ENCODE results near the gene AIMP1. TPM values are rescaled to one million over a fixed set of nuclear protein-coding genes. Genes with fewer than 3 reads are reported as not detected.

Gene AIMP1
- total and polyA plus RNA-seq, 9 donors: 19.7 to 46.5 (median 39.4) TPM

GRCh38 chr4:106273831-106274230 is 42.5 kb upstream of the AIMP1 start:
- Histone ChIP-seq H3K36me3 (no peaks in the 10 kb centered on the region), H3K4me3 (no peak overlapping the region), H3K4me1 (ENCODE audit: insufficient read depth) (peaks cover under 1% of the 10 kb centered on the region), H3K27ac (no peak overlapping the region), H3K27me3 (no peaks in the 10 kb centered on the region), H3K9me3 (no peaks in the 10 kb centered on the region)
- intact Hi-C loops (cut with DNase I): no loop called here
- TF ChIP-seq CTCF (IDR thresholded peaks at IDR 0.05) (no peak), POLR2A (IDR thresholded peaks at IDR 0.05) (no peak), EP300 (IDR thresholded peaks at IDR 0.05) (no peak)
- WGBS, 3 donors: 82 to 88% (median 83%) methylated on average over 2 of the region's 2 CpGs
- DNase-seq: no peak

- 10 to 30% (median 11%) methylated on average over 1 of the region's 1 CpG for WGBS, 3 donors
- DNase-seq: no peak
- TF ChIP-seq CTCF (IDR thresholded peaks at IDR 0.05): no peak
- no peak overlapping the region for H3K27ac ChIP-seq
- intact Hi-C loops (cut with DNase I): no loop called here
- no peaks in the 10 kb centered on the region for H3K4me1 ChIP-seq (ENCODE audit: insufficient read depth)
- H3K4me3 ChIP-seq: no peak overlapping the region
- H3K36me3 ChIP-seq: no peaks in the 10 kb centered on the region
- H3K9me3 ChIP-seq: no peaks in the 10 kb centered on the region
- no peaks in the 10 kb centered on the region for H3K27me3 ChIP-seq
Measured at GRCh38 chr4:106277140-106277675, 39.1 kb upstream of the AIMP1 start.

GRCh38 chr4:106284227-106284626 is 32.1 kb upstream of the AIMP1 start:
- Histone ChIP-seq H3K27ac (no peak overlapping the region), H3K27me3 (no peaks in the 10 kb centered on the region), H3K4me1 (ENCODE audit: insufficient read depth) (no peaks in the 10 kb centered on the region), H3K4me3 (no peak overlapping the region), H3K36me3 (no peaks in the 10 kb centered on the region), H3K9me3 (no peaks in the 10 kb centered on the region)
- DNase-seq: no peak
- TF ChIP-seq EP300 (IDR thresholded peaks at IDR 0.05): no peak
- no peak for TF ChIP-seq CTCF (IDR thresholded peaks at IDR 0.05)
- no peak for TF ChIP-seq POLR2A (IDR thresholded peaks at IDR 0.05)
- intact Hi-C loops (cut with DNase I): no loop called here
- 33 to 35% (median 35%) methylated on average over 3 of the region's 3 CpGs for WGBS, 3 donors

GRCh38 chr4:106286611-106287010 is 29.7 kb upstream of the AIMP1 start:
- Histone ChIP-seq H3K36me3 (no peaks in the 10 kb centered on the region), H3K27ac (no peak overlapping the region), H3K27me3 (no peaks in the 10 kb centered on the region), H3K4me3 (no peak overlapping the region), H3K4me1 (ENCODE audit: insufficient read depth) (no peaks in the 10 kb centered on the region), H3K9me3 (no peaks in the 10 kb centered on the region)
- intact Hi-C loops (cut with DNase I): no loop called here
- no peak for DNase-seq
- no peak for TF ChIP-seq EP300 (IDR thresholded peaks at IDR 0.05)
- no peak for TF ChIP-seq POLR2A (IDR thresholded peaks at IDR 0.05)
- no peak for TF ChIP-seq CTCF (IDR thresholded peaks at IDR 0.05)
- WGBS, 3 donors: 96 to 98% (median 97%) methylated on average over 8 of the region's 8 CpGs

Measured in ovary (tissue), 9 donors.